ENCODE data around the gene GPALPP1.
"Not testable (repeated sequence)": the region's sequence is repeated elsewhere in the genome, so short reads cannot be mapped to it uniquely, and the experiment has no call there.

The GPALPP1 gene

GRCh38 chr13:44989071-44989889 is at the start of gene GPALPP1, which contains the start of gene NUFIP1:
GPALPP1 (plus strand) TSS chr13:44989538; CDS start chr13:44989655, 117 bp downstream.
NUFIP1 (minus strand) TSS chr13:44989471; CDS start chr13:44989436, 35 bp downstream.
- no peaks in the 10 kb centered on the region for H3K27me3 ChIP-seq
- H3K36me3 ChIP-seq, result no peaks in the 10 kb centered on the region
- no peaks in the 10 kb centered on the region for H3K9me3 ChIP-seq
- peaks cover 12 to 15% of the 10 kb centered on the region in 2 experiments for H3K4me1 ChIP-seq (ENCODE audit: control insufficient read depth in 1 of 2, insufficient read depth in 1 of 2, low read depth in 1 of 2, low read length in 1 of 2)
- peak within 1 kb of the TSS; percentile 68 for H3K27ac ChIP-seq
- peak; percentile 10 for TF ChIP-seq CTCF (IDR thresholded peaks at IDR 0.05)
- peak within 1 kb of the TSS; percentile 74 to 93 for H3K4me3 ChIP-seq (ENCODE audit: low read depth in 1 of 2, low read length in 1 of 2)

- H3K4me3 ChIP-seq (ENCODE audit: low read depth in 1 of 2, low read length in 1 of 2); H3K4me1 ChIP-seq (ENCODE audit: control insufficient read depth in 1 of 2, insufficient read depth in 1 of 2, low read depth in 1 of 2, low read length in 1 of 2); H3K36me3 ChIP-seq; H3K27me3 ChIP-seq; H3K27ac ChIP-seq; H3K9me3 ChIP-seq: not testable (repeated sequence)
These were observed 45.9 kb upstream of the GPALPP1 start for GRCh38 chr13:44943411-44943810.

- H3K27ac ChIP-seq, result no peak overlapping the region
- H3K9me3 ChIP-seq, result no peaks in the 10 kb centered on the region
- no peaks in the 10 kb centered on the region for H3K36me3 ChIP-seq
- no peaks in the 10 kb centered on the region for H3K4me1 ChIP-seq (ENCODE audit: control insufficient read depth in 1 of 2, insufficient read depth in 1 of 2, low read depth in 1 of 2, low read length in 1 of 2)
- H3K27me3 ChIP-seq, result no peaks in the 10 kb centered on the region
- no peak overlapping the region for H3K4me3 ChIP-seq (ENCODE audit: low read depth in 1 of 2, low read length in 1 of 2)
- no peak for TF ChIP-seq CTCF (IDR thresholded peaks at IDR 0.05)
These were observed 38.2 kb upstream of the GPALPP1 start for GRCh38 chr13:44951184-44951583.

GRCh38 chr13:44952671-44953070 is 36.7 kb upstream of the GPALPP1 start:
- Histone ChIP-seq H3K4me1 (ENCODE audit: control insufficient read depth in 1 of 2, insufficient read depth in 1 of 2, low read depth in 1 of 2, low read length in 1 of 2) (no peaks in the 10 kb centered on the region), H3K27me3 (no peaks in the 10 kb centered on the region), H3K27ac (no peak overlapping the region), H3K9me3 (no peaks in the 10 kb centered on the region), H3K4me3 (ENCODE audit: low read depth in 1 of 2, low read length in 1 of 2) (no peak overlapping the region), H3K36me3 (no peaks in the 10 kb centered on the region)
- TF ChIP-seq CTCF (IDR thresholded peaks at IDR 0.05), result no peak

- no peak for TF ChIP-seq CTCF (IDR thresholded peaks at IDR 0.05)
- H3K4me3 ChIP-seq (ENCODE audit: low read depth in 1 of 2, low read length in 1 of 2), result no peak overlapping the region
- no peaks in the 10 kb centered on the region for H3K9me3 ChIP-seq
- H3K27me3 ChIP-seq, result no peaks in the 10 kb centered on the region
- no peaks in the 10 kb centered on the region for H3K36me3 ChIP-seq
- no peaks in the 10 kb centered on the region for H3K4me1 ChIP-seq (ENCODE audit: control insufficient read depth in 1 of 2, insufficient read depth in 1 of 2, low read depth in 1 of 2, low read length in 1 of 2)
- no peak overlapping the region for H3K27ac ChIP-seq
These were observed 35.1 kb upstream of the GPALPP1 start for GRCh38 chr13:44954224-44954623.

GRCh38 chr13:44955406-44955805 is 33.9 kb upstream of the GPALPP1 start:
- no peak for TF ChIP-seq CTCF (IDR thresholded peaks at IDR 0.05)
- Histone ChIP-seq H3K9me3 (no peaks in the 10 kb centered on the region), H3K27me3 (no peaks in the 10 kb centered on the region), H3K4me3 (ENCODE audit: low read depth in 1 of 2, low read length in 1 of 2) (no peak overlapping the region), H3K27ac (no peak overlapping the region), H3K36me3 (no peaks in the 10 kb centered on the region), H3K4me1 (ENCODE audit: control insufficient read depth in 1 of 2, insufficient read depth in 1 of 2, low read depth in 1 of 2, low read length in 1 of 2) (no peaks in the 10 kb centered on the region)
